Karpas-422 (cell line): ENCODE data around the gene CAPN7. TPM values are rescaled to one million over a fixed set of nuclear protein-coding genes. Genes with fewer than 3 reads are reported as not detected.

ENCODE experiments used
- DNase-seq: peaks from one replicate; pipeline ENCODE4 v3.0.0-alpha.2; 2015
- H2AFZ ChIP-seq: fragments of 200-600 bp; sonication (generic); 2 replicates; pipeline ENCODE4 v1.6.1; 2014; ENCODE audit warnings: antibody characterized with exemption, low read length, mixed read lengths
- H3K27ac ChIP-seq: fragments of 200-600 bp; sonication (generic); 2 replicates; pipeline ENCODE4 v1.5.1; 2014; ENCODE audit warnings: mild to moderate bottlenecking, low read length, moderate library complexity
- H3K27me3 ChIP-seq: fragments of 200-600 bp; sonication (generic); 2 replicates; pipeline ENCODE4 v1.6.1; 2014; ENCODE audit warnings: low read length, mixed read lengths
- H3K36me3 ChIP-seq: fragments of 200-600 bp; sonication (generic); 2 replicates; pipeline ENCODE4 v1.6.1; 2014; ENCODE audit warnings: low read length, mixed read lengths; ENCODE audit not compliant: insufficient read depth
- H3K4me1 ChIP-seq: fragments of 200-600 bp; sonication (generic); 2 replicates; pipeline ENCODE4 v1.6.1; 2014; ENCODE audit warnings: mild to moderate bottlenecking, low read length, mixed read lengths
- H3K4me2 ChIP-seq: fragments of 200-600 bp; sonication (generic); 2 replicates; pipeline ENCODE4 v1.6.1; 2014; ENCODE audit warnings: low read length, low read depth, mild to moderate bottlenecking; ENCODE audit not compliant: poor library complexity, severe bottlenecking
- H3K4me3 ChIP-seq: fragments of 200-600 bp; sonication (generic); 2 replicates; pipeline ENCODE4 v1.5.1; 2014; ENCODE audit warnings: mild to moderate bottlenecking, antibody characterized with exemption, low read length, mixed read lengths
- H3K79me2 ChIP-seq: fragments of 200-600 bp; sonication (generic); 2 replicates; pipeline ENCODE4 v1.6.1; 2014; ENCODE audit warnings: mild to moderate bottlenecking, low read length, mixed read lengths
- H3K9ac ChIP-seq: fragments of 200-600 bp; sonication (generic); 2 replicates; pipeline ENCODE4 v1.6.0; 2014; ENCODE audit warnings: low read length
- H3K9me2 ChIP-seq: fragments of 200-600 bp; sonication (generic), shearing (Covaris generic); replicated peaks from 2 replicates; pipeline ENCODE4 v1.6.0; 2014; ENCODE audit warnings: mild to moderate bottlenecking, low read length, moderate library complexity; ENCODE audit not compliant: insufficient read depth
- H3K9me3 ChIP-seq: fragments of 300-700, 200-600 bp; sonication (generic); 2 replicates; pipeline ENCODE4 v1.6.1; 2014; ENCODE audit warnings: low read length, mixed read lengths
- H4K20me1 ChIP-seq: fragments of 200-600 bp; sonication (generic); 2 replicates; pipeline ENCODE4 v1.6.1; 2014; ENCODE audit warnings: mild to moderate bottlenecking, antibody characterized with exemption, low read length, low read depth; ENCODE audit not compliant: insufficient read depth
- total RNA-seq: library from RNA; depleted of rRNA; stranded (reverse); fragments of >200 nt; shearing (Covaris generic); gene quantifications from 2 replicates; pipeline ENCODE4 v1.2.3, GENCODE V29; 2014; ENCODE audit warnings: low replicate concordance

The CAPN7 gene
- total RNA-seq, 1 experiment from 2014 or later, result 36.5 TPM

DNA sequence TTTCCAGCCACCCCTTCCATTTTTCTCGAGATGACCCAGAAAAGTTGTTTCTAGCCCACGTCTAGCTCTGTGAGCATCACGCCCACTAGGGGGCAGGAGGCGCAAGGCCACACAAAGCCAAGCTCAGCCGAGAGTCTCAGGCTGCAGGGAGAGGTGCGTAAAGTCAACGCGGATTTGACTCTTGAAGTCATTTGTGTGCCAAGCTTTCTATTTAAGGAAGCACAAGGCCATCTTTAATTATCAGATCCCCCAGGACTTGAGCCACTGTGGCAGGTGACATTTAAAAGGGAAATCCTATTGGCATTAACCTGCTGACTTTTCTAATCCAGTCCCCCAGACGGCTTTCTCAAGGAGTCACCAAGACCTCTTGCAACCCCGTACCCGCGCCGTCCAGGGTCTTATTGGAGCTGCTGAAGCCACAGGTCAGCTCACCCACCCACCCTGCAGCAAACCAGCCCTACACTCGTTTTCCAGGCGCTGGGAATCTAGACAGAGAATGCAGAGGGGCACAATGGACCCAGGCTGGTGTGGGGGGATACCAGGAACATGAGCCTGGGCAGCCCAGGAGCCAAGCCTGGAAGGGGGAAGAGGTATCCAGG is 62.1 kb downstream of the CAPN7 start:
- Histone ChIP-seq H3K36me3 (no peaks in the 10 kb centered on the region), H3K9me3 (no peaks in the 10 kb centered on the region), H3K4me1 (no peaks in the 10 kb centered on the region), H4K20me1 (peaks cover 2% of the 10 kb centered on the region; the same call in 1 of the 2 replicates), H3K27ac (no peak overlapping the region), H3K4me3 (no peak overlapping the region), H3K79me2 (no peaks in the 10 kb centered on the region), H3K4me2 (no peak overlapping the region), H3K9ac (no peak overlapping the region), H3K9me2 (no peaks in the 10 kb centered on the region), H2AFZ (no peak overlapping the region), H3K27me3 (no peaks in the 10 kb centered on the region)
- DNase-seq, result peak; percentile 92

DNA sequence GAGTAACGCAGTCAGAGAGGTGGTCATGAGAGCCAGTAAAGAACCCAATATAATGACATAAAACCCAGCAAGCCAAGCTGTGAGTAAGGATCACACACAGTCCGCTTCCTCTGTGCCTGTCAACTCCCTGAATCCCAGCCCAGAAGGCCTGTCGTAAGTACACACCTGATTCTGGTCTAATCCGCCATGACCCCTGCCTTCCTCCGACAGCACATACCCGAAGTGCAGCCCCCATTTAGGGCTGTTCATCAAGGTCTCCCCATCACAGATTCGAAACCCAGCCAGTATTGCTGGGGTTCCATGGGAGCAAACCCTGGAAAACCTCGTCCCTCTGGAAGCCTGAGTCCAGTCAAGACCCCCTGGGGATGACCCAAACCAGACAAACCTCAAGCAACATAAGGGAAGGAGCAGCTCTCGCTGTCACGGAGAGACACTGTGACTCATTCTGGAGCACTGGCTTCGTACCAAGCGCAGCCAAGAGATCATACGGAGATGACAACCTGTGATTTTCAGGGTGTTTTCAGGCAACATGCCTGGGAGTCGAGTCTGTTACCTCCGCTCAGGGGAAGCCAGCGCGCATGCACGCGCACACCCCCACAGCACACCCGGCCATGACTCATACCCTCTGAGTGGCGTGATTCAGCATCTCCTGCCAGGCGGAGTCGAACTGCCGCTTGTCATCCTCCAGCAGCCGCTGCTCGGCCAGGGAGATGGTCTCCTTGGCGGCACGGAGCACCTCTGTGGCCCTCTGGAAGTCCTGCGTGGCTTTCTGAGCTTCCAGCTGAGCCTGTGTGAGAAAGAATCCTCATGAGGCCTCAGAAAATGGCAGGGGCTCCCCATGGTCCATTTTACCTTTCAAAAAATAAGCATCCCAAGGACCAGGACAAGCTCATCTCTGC is 63.3 kb downstream of the CAPN7 start:
- Histone ChIP-seq H3K27me3 (no peaks in the 10 kb centered on the region), H3K4me2 (no peak overlapping the region), H3K4me1 (no peaks in the 10 kb centered on the region), H3K36me3 (no peaks in the 10 kb centered on the region), H3K79me2 (no peaks in the 10 kb centered on the region), H2AFZ (no peak overlapping the region), H4K20me1 (no peaks in the 10 kb centered on the region), H3K9me3 (no peaks in the 10 kb centered on the region), H3K4me3 (no peak overlapping the region), H3K9me2 (no peaks in the 10 kb centered on the region), H3K27ac (no peak overlapping the region), H3K9ac (no peak overlapping the region)
- DNase-seq, result no peak

DNA sequence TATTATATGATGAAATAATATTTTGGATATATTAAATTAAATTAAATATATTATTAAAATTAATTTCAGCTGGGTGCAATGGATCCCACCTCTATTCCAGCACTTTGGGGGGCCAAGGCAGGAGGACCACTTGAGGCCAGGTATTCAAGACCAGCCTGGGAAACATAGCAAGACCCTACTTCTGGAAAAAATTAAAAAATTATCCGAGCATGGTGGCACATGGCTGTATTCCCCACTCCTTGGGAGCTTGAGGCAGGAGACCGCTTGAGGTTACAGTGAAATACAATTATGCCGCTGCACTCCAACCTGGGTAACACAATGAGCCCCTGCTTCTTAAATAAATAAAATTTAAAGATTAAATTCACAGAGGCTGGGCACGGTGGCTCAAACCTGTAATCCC is 65.0 kb downstream of the CAPN7 start:
- Histone ChIP-seq H3K4me2 (no peak overlapping the region), H3K4me3 (no peak overlapping the region), H3K27me3 (no peaks in the 10 kb centered on the region), H3K9me2 (no peaks in the 10 kb centered on the region), H2AFZ (no peak overlapping the region), H4K20me1 (no peaks in the 10 kb centered on the region), H3K9ac (no peak overlapping the region), H3K9me3 (no peaks in the 10 kb centered on the region), H3K27ac (no peak overlapping the region), H3K36me3 (no peaks in the 10 kb centered on the region), H3K4me1 (no peaks in the 10 kb centered on the region), H3K79me2 (no peaks in the 10 kb centered on the region)
- DNase-seq, result no peak

DNA sequence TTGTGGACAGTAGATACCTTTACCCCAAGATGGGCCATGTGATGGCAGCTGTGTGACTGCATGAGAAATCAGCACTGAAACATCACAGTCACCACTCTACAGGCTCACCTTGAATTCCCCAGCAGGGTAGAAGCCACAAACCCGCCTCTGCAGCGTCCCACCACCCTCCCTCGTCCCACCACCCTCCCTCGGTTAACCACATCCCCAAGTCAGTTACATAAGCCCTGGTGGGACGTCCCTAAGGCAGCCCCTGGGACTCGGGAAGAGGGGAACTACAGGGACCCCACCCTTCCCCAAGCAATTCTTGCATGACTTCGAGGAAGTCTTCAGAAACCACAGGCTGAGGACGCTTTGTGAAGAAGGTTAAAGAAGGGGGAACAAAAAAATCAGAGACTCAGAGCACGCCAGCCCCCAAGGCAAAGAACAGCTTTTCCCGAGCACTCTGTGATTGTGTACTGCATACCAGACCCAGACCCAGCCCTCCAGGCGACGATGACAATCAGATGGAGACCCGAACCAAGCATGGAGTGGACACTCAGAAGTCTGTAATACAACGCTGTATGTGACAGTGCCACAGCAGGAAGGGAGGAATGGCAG is 65.8 kb downstream of the CAPN7 start:
- Histone ChIP-seq H4K20me1 (no peaks in the 10 kb centered on the region), H3K9me3 (no peaks in the 10 kb centered on the region), H3K27ac (no peak overlapping the region), H2AFZ (no peak overlapping the region), H3K4me3 (no peak overlapping the region), H3K9ac (no peak overlapping the region), H3K9me2 (no peaks in the 10 kb centered on the region), H3K4me1 (no peaks in the 10 kb centered on the region), H3K79me2 (no peaks in the 10 kb centered on the region), H3K4me2 (no peak overlapping the region), H3K36me3 (no peaks in the 10 kb centered on the region), H3K27me3 (no peaks in the 10 kb centered on the region)
- DNase-seq, result no peak

DNA sequence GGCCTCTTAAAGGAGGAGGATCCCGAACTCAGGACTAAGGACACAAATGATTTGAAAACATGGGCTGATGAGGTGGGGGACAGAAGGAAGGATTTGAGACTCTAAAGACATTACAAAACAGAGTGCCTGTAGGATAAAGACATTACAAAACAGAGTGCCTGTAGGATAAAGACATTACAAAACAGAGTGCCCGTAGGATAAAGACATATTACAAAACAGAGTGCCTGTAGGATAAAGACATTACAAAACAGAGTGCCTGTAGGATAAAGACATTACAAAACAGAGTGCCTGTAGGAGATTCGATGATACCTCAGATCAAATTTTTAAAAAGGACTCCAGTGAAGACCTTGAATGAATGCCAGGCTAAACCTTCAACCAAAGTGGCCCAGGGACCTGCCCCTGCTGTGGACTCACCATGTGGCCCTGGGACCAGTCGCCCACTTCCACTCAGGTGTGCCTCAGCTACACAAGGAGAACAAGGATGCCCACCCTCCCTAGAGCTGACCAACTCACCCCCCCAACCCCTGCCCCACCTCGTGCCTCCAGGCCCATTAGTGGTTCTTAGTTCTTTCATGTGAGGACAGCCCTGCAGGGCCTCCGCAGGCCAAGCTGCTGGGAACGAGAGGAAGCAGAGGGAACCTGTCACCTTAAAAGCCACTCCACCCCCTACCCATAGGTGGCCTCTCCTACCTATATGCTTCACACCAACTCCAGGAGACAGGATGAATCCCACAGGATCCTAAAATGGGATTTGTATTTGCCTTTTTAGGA is 66.6 kb downstream of the CAPN7 start:
- Histone ChIP-seq H3K36me3 (no peaks in the 10 kb centered on the region), H3K4me3 (no peak overlapping the region), H3K9ac (no peak overlapping the region), H3K9me3 (no peaks in the 10 kb centered on the region), H4K20me1 (no peaks in the 10 kb centered on the region), H3K9me2 (no peaks in the 10 kb centered on the region), H3K27me3 (no peaks in the 10 kb centered on the region), H3K79me2 (no peaks in the 10 kb centered on the region), H3K27ac (no peak overlapping the region), H2AFZ (no peak overlapping the region), H3K4me2 (no peak overlapping the region), H3K4me1 (no peaks in the 10 kb centered on the region)
- DNase-seq, result no peak

DNA sequence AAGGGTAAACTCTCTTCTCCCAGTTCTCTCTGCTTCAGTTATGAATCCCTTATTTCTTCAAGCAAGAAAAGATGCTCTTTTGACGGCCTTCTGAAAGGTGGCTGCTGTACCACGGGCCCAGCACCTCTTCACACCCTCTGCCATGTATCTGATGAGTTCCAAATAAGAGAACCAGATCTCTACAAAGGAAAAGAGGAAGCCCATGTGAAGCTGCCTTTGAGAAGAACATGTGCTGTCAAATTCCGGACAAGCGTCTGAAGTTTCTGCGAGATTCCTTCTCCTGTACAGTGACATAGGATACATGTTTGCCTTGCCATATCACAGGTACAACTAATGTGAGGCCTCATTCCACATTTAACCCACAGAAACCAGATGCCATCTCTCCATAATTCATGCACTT is 67.2 kb downstream of the CAPN7 start:
- DNase-seq, result no peak
- no peak overlapping the region for H3K27ac ChIP-seq

DNA sequence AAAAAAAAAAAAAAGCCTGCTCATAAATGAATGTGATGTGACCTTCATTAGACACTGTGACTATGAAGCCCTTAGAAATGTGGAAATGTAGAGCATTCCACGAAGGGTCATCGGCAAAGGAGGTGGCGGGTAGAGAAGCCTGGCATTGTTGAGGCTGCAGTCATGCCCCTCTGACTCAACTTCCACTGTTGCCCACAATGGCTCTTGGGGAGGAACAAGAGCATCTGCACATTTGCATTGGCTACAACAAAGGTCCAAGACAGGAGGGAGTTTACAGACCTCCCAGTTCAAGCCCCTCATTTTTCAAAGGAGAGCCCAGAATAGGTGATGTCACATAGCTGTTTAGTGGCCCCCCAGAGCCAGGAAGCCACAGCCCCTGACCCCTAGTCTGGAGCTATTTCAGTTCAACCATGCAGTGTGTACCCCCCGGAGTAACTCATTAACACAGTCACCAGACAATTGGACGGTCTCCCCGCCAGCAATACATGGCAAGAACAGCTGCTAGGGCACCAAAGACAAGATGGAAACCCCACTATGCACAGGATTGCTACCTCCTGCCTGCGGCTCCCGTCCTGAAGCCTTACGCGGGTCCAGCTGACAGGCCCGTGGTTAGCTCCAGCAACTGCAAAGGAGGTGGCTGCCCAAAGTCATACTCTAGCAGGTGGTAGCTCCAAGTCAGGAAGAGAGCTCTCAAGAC is 70.1 kb downstream of the CAPN7 start:
- H3K4me3 ChIP-seq, result no peak overlapping the region
- H3K4me1 ChIP-seq, result no peaks in the 10 kb centered on the region
- H3K4me2 ChIP-seq, result no peak overlapping the region
- H3K27ac ChIP-seq, result no peak overlapping the region
- H2AFZ ChIP-seq, result no peak overlapping the region
- no peaks in the 10 kb centered on the region for H3K27me3 ChIP-seq
- no peaks in the 10 kb centered on the region for H4K20me1 ChIP-seq
- H3K79me2 ChIP-seq, result no peaks in the 10 kb centered on the region
- no peak for DNase-seq
- no peaks in the 10 kb centered on the region for H3K9me2 ChIP-seq
- H3K36me3 ChIP-seq, result no peaks in the 10 kb centered on the region
- no peak overlapping the region for H3K9ac ChIP-seq
- no peaks in the 10 kb centered on the region for H3K9me3 ChIP-seq

More for the DNA sequence above, 67.2 kb downstream of the CAPN7 start:
- no peaks in the 10 kb centered on the region for H4K20me1 ChIP-seq
- no peaks in the 10 kb centered on the region for H3K79me2 ChIP-seq
- H3K4me1 ChIP-seq, result no peaks in the 10 kb centered on the region
- no peaks in the 10 kb centered on the region for H3K9me3 ChIP-seq
- H3K9ac ChIP-seq, result no peak overlapping the region
- H3K4me2 ChIP-seq, result no peak overlapping the region
- H3K27me3 ChIP-seq, result no peaks in the 10 kb centered on the region
- H3K9me2 ChIP-seq, result no peaks in the 10 kb centered on the region
- no peak overlapping the region for H3K4me3 ChIP-seq
- no peaks in the 10 kb centered on the region for H3K36me3 ChIP-seq
- H2AFZ ChIP-seq, result no peak overlapping the region
